ENCODE data around the gene TXNDC2. TPM values are rescaled to one million over a fixed set of nuclear protein-coding genes. Genes with fewer than 3 reads are reported as not detected.
"Not testable (repeated sequence)": the region's sequence is repeated elsewhere in the genome, so short reads cannot be mapped to it uniquely, and the experiment has no call there.

TXNDC2 gene
- total and polyA plus RNA-seq, 10 of the 15 experiments (the other 5 are each of a cell fraction or from before 2014, with no cell fraction given), result 0.04 to 0.07 (median 0.06) TPM; not detected in 7

GRCh38 chr18:9897787-9898291 lies 12.1 kb downstream of the TXNDC2 start:
- H3K9ac ChIP-seq (ENCODE audit: control insufficient read depth, insufficient read depth, low read length); in situ Hi-C loops (cut with MboI); BruUV-seq (replicated peaks); CTCF ChIA-PET; H3K36me3 ChIP-seq (ENCODE audit: control insufficient read depth in 2 of 2, insufficient read depth in 2 of 2, low read length in 1 of 2); H3K27ac ChIP-seq (ENCODE audit: control insufficient read depth, insufficient read depth); H3K79me2 ChIP-seq (ENCODE audit: control insufficient read depth, insufficient read depth, low read length); DNase-seq (ENCODE audit: low read depth, low spot score); FAIRE-seq; H3K4me3 ChIP-seq; POLR2A ChIA-PET; H3K9me3 ChIP-seq (replicated peaks; ENCODE audit: control insufficient read depth, insufficient read depth, low read length); RAD21 ChIA-PET (ENCODE audit: unreplicated experiment); H4K20me1 ChIP-seq (ENCODE audit: control insufficient read depth, insufficient read depth); H2AFZ ChIP-seq (ENCODE audit: control insufficient read depth, low read depth, low read length); H3K4me1 ChIP-seq (ENCODE audit: control insufficient read depth, insufficient read depth, low read length); ATAC-seq; H3K4me2 ChIP-seq (ENCODE audit: control insufficient read depth, insufficient read depth); H3K27me3 ChIP-seq (replicated peaks in 1 of 2; ENCODE audit: control insufficient read depth in 2 of 2, insufficient read depth in 2 of 2, low read length in 1 of 2); intact Hi-C loops (cut with micrococcal nuclease; ENCODE audit: unreplicated experiment): not testable (repeated sequence)
- WGBS (ENCODE audit: insufficient coverage, insufficient replicate concordance, low lambda C conversion rate, missing lambda C conversion rate), result 64% methylated on average over 10 of the region's 10 CpGs
- SMC1A ChIA-PET (ENCODE audit: uncharacterized antibody, unreplicated experiment), result interaction anchor here (0.7 kb wide), 1 partner anchor 9 kb away, joined by 3 read pairs; no protein-coding TSS in a partner anchor

DNA sequence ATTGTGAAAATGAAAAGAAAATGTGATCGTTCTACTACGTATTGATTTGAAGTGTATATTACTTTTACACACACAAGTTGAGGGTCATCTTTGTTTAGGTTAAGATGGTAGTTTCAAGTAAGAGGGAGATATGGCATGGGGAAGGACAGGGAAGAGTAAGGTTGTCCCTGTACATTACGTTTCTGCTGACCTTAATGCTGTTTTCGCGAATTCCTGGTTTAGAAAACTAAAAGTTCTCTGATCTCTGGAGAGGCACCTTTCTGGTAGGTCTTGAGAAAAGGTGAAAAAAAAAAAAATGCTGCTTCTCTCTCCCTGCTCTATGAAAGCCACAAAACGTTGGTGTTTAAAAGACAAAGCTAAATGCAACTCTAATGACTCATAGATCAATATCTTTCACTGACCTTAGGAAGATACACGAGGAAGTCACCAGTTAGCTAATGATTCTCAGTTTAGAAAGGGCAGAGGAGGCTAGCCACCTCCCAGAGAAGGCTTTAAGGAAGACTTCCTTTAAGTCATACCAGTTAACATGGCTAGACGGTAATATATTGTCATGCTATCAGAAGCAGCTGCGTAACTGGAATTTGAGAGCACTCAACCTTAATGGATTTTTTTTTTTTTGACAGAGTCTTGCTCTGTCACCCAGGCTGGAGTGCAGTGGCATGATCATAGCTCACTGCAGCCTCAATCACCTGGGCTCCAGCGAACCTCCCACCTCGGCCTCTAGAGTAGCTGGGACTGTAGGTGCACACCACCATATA lies 13.2 kb downstream of the TXNDC2 start:
- H3K27ac ChIP-seq (ENCODE audit: control insufficient read depth, insufficient read depth), result no peak overlapping the region
- no peaks in the 10 kb centered on the region for H3K4me1 ChIP-seq (ENCODE audit: control insufficient read depth, insufficient read depth, low read length)
- no peaks in the 10 kb centered on the region for H3K79me2 ChIP-seq (ENCODE audit: control insufficient read depth, insufficient read depth, low read length)
- SMC1A ChIA-PET (ENCODE audit: uncharacterized antibody, unreplicated experiment), result interaction anchor here (0.7 to 0.8 kb wide), 2 partner anchors 8 to 44 kb away, joined by 3 to 4 read pairs; no protein-coding TSS in a partner anchor
- intact Hi-C loops (cut with micrococcal nuclease; ENCODE audit: unreplicated experiment), result no loop called here
- no peaks in the 10 kb centered on the region for H3K27me3 ChIP-seq (replicated peaks in 1 of 2; ENCODE audit: control insufficient read depth in 2 of 2, insufficient read depth in 2 of 2, low read length in 1 of 2)
- no peak overlapping the region for H3K4me2 ChIP-seq (ENCODE audit: control insufficient read depth, insufficient read depth)
- DNase-seq (ENCODE audit: low read depth, low spot score) (no peak), ATAC-seq (no peak), FAIRE-seq (no peak)
- no peaks in the 10 kb centered on the region for H4K20me1 ChIP-seq (ENCODE audit: control insufficient read depth, insufficient read depth)
- no peaks in the 10 kb centered on the region for H3K36me3 ChIP-seq (ENCODE audit: control insufficient read depth in 2 of 2, insufficient read depth in 2 of 2, low read length in 1 of 2)
- TF ChIP-seq ZNF622 (IDR thresholded peaks at IDR 0.05), result no peak
- TF ChIP-seq, protein P1, sequence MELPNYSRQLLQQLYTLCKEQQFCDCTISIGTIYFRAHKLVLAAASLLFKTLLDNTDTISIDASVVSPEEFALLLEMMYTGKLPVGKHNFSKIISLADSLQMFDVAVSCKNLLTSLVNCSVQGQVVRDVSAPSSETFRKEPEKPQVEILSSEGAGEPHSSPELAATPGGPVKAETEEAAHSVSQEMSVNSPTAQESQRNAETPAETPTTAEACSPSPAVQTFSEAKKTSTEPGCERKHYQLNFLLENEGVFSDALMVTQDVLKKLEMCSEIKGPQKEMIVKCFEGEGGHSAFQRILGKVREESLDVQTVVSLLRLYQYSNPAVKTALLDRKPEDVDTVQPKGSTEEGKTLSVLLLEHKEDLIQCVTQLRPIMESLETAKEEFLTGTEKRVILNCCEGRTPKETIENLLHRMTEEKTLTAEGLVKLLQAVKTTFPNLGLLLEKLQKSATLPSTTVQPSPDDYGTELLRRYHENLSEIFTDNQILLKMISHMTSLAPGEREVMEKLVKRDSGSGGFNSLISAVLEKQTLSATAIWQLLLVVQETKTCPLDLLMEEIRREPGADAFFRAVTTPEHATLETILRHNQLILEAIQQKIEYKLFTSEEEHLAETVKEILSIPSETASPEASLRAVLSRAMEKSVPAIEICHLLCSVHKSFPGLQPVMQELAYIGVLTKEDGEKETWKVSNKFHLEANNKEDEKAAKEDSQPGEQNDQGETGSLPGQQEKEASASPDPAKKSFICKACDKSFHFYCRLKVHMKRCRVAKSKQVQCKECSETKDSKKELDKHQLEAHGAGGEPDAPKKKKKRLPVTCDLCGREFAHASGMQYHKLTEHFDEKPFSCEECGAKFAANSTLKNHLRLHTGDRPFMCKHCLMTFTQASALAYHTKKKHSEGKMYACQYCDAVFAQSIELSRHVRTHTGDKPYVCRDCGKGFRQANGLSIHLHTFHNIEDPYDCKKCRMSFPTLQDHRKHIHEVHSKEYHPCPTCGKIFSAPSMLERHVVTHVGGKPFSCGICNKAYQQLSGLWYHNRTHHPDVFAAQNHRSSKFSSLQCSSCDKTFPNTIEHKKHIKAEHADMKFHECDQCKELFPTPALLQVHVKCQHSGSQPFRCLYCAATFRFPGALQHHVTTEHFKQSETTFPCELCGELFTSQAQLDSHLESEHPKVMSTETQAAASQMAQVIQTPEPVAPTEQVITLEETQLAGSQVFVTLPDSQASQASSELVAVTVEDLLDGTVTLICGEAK (IDR thresholded peaks at IDR 0.05; ENCODE audit: borderline replicate concordance), result no peak
- BruUV-seq (replicated peaks), result no TSS peak
- WGBS (ENCODE audit: insufficient coverage, insufficient replicate concordance, low lambda C conversion rate, missing lambda C conversion rate), result 58% methylated on average over 11 of the region's 11 CpGs
- CTCF ChIA-PET, result no interaction called here
- no peak overlapping the region for H2AFZ ChIP-seq (ENCODE audit: control insufficient read depth, low read depth, low read length)
- RAD21 ChIA-PET (ENCODE audit: unreplicated experiment), result no interaction called here
- H3K9me3 ChIP-seq (replicated peaks; ENCODE audit: control insufficient read depth, insufficient read depth, low read length), result no peaks in the 10 kb centered on the region
- H3K4me3 ChIP-seq, result no peak overlapping the region
- no peak overlapping the region for H3K9ac ChIP-seq (ENCODE audit: control insufficient read depth, insufficient read depth, low read length)
- POLR2A ChIA-PET, result no interaction called here
- in situ Hi-C loops (cut with MboI), result no loop called here

GRCh38 chr18:9899550-9899930 lies 13.8 kb downstream of the TXNDC2 start:
- H3K36me3 ChIP-seq (ENCODE audit: control insufficient read depth in 2 of 2, insufficient read depth in 2 of 2, low read length in 1 of 2); H4K20me1 ChIP-seq (ENCODE audit: control insufficient read depth, insufficient read depth); H3K4me2 ChIP-seq (ENCODE audit: control insufficient read depth, insufficient read depth); intact Hi-C loops (cut with micrococcal nuclease; ENCODE audit: unreplicated experiment); H3K4me3 ChIP-seq; H3K27me3 ChIP-seq (replicated peaks in 1 of 2; ENCODE audit: control insufficient read depth in 2 of 2, insufficient read depth in 2 of 2, low read length in 1 of 2); H3K27ac ChIP-seq (ENCODE audit: control insufficient read depth, insufficient read depth); DNase-seq (ENCODE audit: low read depth, low spot score); H3K4me1 ChIP-seq (ENCODE audit: control insufficient read depth, insufficient read depth, low read length); RAD21 ChIA-PET (ENCODE audit: unreplicated experiment); in situ Hi-C loops (cut with MboI); H3K9ac ChIP-seq (ENCODE audit: control insufficient read depth, insufficient read depth, low read length); CTCF ChIA-PET; POLR2A ChIA-PET; ATAC-seq; FAIRE-seq; H2AFZ ChIP-seq (ENCODE audit: control insufficient read depth, low read depth, low read length); H3K9me3 ChIP-seq (replicated peaks; ENCODE audit: control insufficient read depth, insufficient read depth, low read length); BruUV-seq (replicated peaks); H3K79me2 ChIP-seq (ENCODE audit: control insufficient read depth, insufficient read depth, low read length): not testable (repeated sequence)
- WGBS (ENCODE audit: insufficient coverage, insufficient replicate concordance, low lambda C conversion rate, missing lambda C conversion rate), result 0% methylated on average over 1 of the region's 1 CpG
- SMC1A ChIA-PET (ENCODE audit: uncharacterized antibody, unreplicated experiment), result interaction anchor here (0.8 kb wide), 1 partner anchor 43 kb away, joined by 4 read pairs; no protein-coding TSS in a partner anchor
